Activated naive CD8-positive, alpha-beta T cell (primary cell): Measurements from ENCODE around the gene EHD4.
A peak's percentile ranks its signal among the peaks of the same experiment; 100 is the strongest.

Experiments used
- H3K27ac Mint-ChIP-seq: one replicate; pipeline ENCODE4 v1.8.0; 2021; ENCODE audit warnings: mixed read lengths
- H3K27me3 Mint-ChIP-seq: one replicate; pipeline ENCODE4 v1.8.0; 2021; ENCODE audit warnings: mixed read lengths
- H3K36me3 Mint-ChIP-seq: one replicate; pipeline ENCODE4 v1.8.0; 2021; ENCODE audit warnings: mixed read lengths
- H3K4me1 Mint-ChIP-seq: one replicate; pipeline ENCODE4 v1.8.0; 2021; ENCODE audit warnings: low read depth, mixed read lengths
- H3K4me3 Mint-ChIP-seq: one replicate; pipeline ENCODE4 v1.8.0; 2021; ENCODE audit warnings: mild to moderate bottlenecking, mixed read lengths
- H3K9me3 Mint-ChIP-seq: one replicate; pipeline ENCODE4 v1.8.0; 2021; ENCODE audit warnings: low read depth, mixed read lengths

Gene EHD4

GRCh38 chr15:41877631-41878354 is 94.6 kb downstream of the EHD4 start:
- no peaks in the 10 kb centered on the region for H3K36me3 Mint-ChIP-seq
- H3K27me3 Mint-ChIP-seq, result peaks cover 5% of the 10 kb centered on the region
- no peaks in the 10 kb centered on the region for H3K9me3 Mint-ChIP-seq
- H3K27ac Mint-ChIP-seq, result no peak overlapping the region
- H3K4me1 Mint-ChIP-seq, result peaks cover 5% of the 10 kb centered on the region
- H3K4me3 Mint-ChIP-seq, result no peak overlapping the region

- Mint-ChIP-seq H3K9me3 (no peaks in the 10 kb centered on the region), H3K4me3 (no peak overlapping the region), H3K27ac (no peak overlapping the region), H3K4me1 (peaks cover 5% of the 10 kb centered on the region), H3K27me3 (peaks cover 5% of the 10 kb centered on the region), H3K36me3 (no peaks in the 10 kb centered on the region)
These were observed 95.7 kb downstream of the EHD4 start for GRCh38 chr15:41876689-41877088.

- Mint-ChIP-seq H3K4me3 (no peak overlapping the region), H3K4me1 (peaks cover 2% of the 10 kb centered on the region), H3K36me3 (no peaks in the 10 kb centered on the region), H3K9me3 (no peaks in the 10 kb centered on the region), H3K27ac (no peak overlapping the region), H3K27me3 (peaks cover 2% of the 10 kb centered on the region)
These were observed 96.3 kb downstream of the EHD4 start for GRCh38 chr15:41876007-41876406.

- no peak overlapping the region for H3K4me3 Mint-ChIP-seq
- no peaks in the 10 kb centered on the region for H3K27me3 Mint-ChIP-seq
- peaks cover 8% of the 10 kb centered on the region for H3K4me1 Mint-ChIP-seq
- no peaks in the 10 kb centered on the region for H3K9me3 Mint-ChIP-seq
- no peaks in the 10 kb centered on the region for H3K36me3 Mint-ChIP-seq
- no peak overlapping the region for H3K27ac Mint-ChIP-seq
These were observed 97.6 kb downstream of the EHD4 start for GRCh38 chr15:41874736-41875135.

- H3K27ac Mint-ChIP-seq, result no peak overlapping the region
- H3K36me3 Mint-ChIP-seq, result no peaks in the 10 kb centered on the region
- peaks cover 8% of the 10 kb centered on the region for H3K4me1 Mint-ChIP-seq
- no peaks in the 10 kb centered on the region for H3K9me3 Mint-ChIP-seq
- no peak overlapping the region for H3K4me3 Mint-ChIP-seq
- H3K27me3 Mint-ChIP-seq, result no peaks in the 10 kb centered on the region
These were observed 98.6 kb downstream of the EHD4 start for GRCh38 chr15:41873711-41874110.

- Mint-ChIP-seq H3K4me1 (peaks cover 8% of the 10 kb centered on the region), H3K27me3 (no peaks in the 10 kb centered on the region), H3K36me3 (no peaks in the 10 kb centered on the region), H3K9me3 (no peaks in the 10 kb centered on the region), H3K4me3 (no peak overlapping the region), H3K27ac (no peak overlapping the region)
These were observed 100.1 kb downstream of the EHD4 start for GRCh38 chr15:41872166-41872747.

- Mint-ChIP-seq H3K27ac (no peak overlapping the region), H3K4me3 (no peak overlapping the region), H3K27me3 (no peaks in the 10 kb centered on the region)
These were observed 101.0 kb downstream of the EHD4 start for GRCh38 chr15:41871175-41871905.

GRCh38 chr15:41870689-41871081 is 101.7 kb downstream of the EHD4 start:
- Mint-ChIP-seq H3K9me3 (no peaks in the 10 kb centered on the region), H3K4me3 (no peak overlapping the region), H3K36me3 (no peaks in the 10 kb centered on the region), H3K4me1 (peaks cover 8% of the 10 kb centered on the region), H3K27ac (peak overlapping the region; percentile 81), H3K27me3 (no peaks in the 10 kb centered on the region)

More at GRCh38 chr15:41871175-41871905, 101.0 kb downstream of the EHD4 start:
- peaks cover 8% of the 10 kb centered on the region for H3K4me1 Mint-ChIP-seq
- no peaks in the 10 kb centered on the region for H3K36me3 Mint-ChIP-seq
- no peaks in the 10 kb centered on the region for H3K9me3 Mint-ChIP-seq

- H3K27ac Mint-ChIP-seq, result peak overlapping the region; percentile 81
- H3K27me3 Mint-ChIP-seq, result no peaks in the 10 kb centered on the region
- H3K4me3 Mint-ChIP-seq, result no peak overlapping the region
- H3K36me3 Mint-ChIP-seq, result no peaks in the 10 kb centered on the region
- peaks cover 8% of the 10 kb centered on the region for H3K4me1 Mint-ChIP-seq
- H3K9me3 Mint-ChIP-seq, result no peaks in the 10 kb centered on the region
These were observed 102.3 kb downstream of the EHD4 start for GRCh38 chr15:41869770-41870688.

GRCh38 chr15:41868321-41868720 is 104.0 kb downstream of the EHD4 start:
- no peak overlapping the region for H3K4me3 Mint-ChIP-seq
- H3K27ac Mint-ChIP-seq, result no peak overlapping the region
- peaks cover 8% of the 10 kb centered on the region for H3K4me1 Mint-ChIP-seq
- no peaks in the 10 kb centered on the region for H3K27me3 Mint-ChIP-seq
- no peaks in the 10 kb centered on the region for H3K36me3 Mint-ChIP-seq
- no peaks in the 10 kb centered on the region for H3K9me3 Mint-ChIP-seq

- Mint-ChIP-seq H3K27ac (no peak overlapping the region), H3K4me1 (peaks cover 8% of the 10 kb centered on the region), H3K4me3 (no peak overlapping the region), H3K27me3 (no peaks in the 10 kb centered on the region), H3K36me3 (no peaks in the 10 kb centered on the region), H3K9me3 (no peaks in the 10 kb centered on the region)
These were observed 105.3 kb downstream of the EHD4 start for GRCh38 chr15:41866872-41867579.

GRCh38 chr15:41866263-41866703 is 106.1 kb downstream of the EHD4 start:
- peaks cover 8% of the 10 kb centered on the region for H3K4me1 Mint-ChIP-seq
- no peaks in the 10 kb centered on the region for H3K27me3 Mint-ChIP-seq

GRCh38 chr15:41865490-41866055 is 106.8 kb downstream of the EHD4 start:
- Mint-ChIP-seq H3K27me3 (no peaks in the 10 kb centered on the region), H3K4me1 (peaks cover 4% of the 10 kb centered on the region), H3K4me3 (no peak overlapping the region), H3K36me3 (no peaks in the 10 kb centered on the region), H3K9me3 (no peaks in the 10 kb centered on the region), H3K27ac (no peak overlapping the region)

More at GRCh38 chr15:41866263-41866703, 106.1 kb downstream of the EHD4 start:
- no peaks in the 10 kb centered on the region for H3K9me3 Mint-ChIP-seq
- no peak overlapping the region for H3K27ac Mint-ChIP-seq
- no peak overlapping the region for H3K4me3 Mint-ChIP-seq
- no peaks in the 10 kb centered on the region for H3K36me3 Mint-ChIP-seq
